ENCODE measurements around the gene AIRE.
A peak's percentile ranks its signal among the peaks of the same experiment; 100 is the strongest.
"Not testable (repeated sequence)": the region's sequence is repeated elsewhere in the genome, so short reads cannot be mapped to it uniquely, and the experiment has no call there.

The AIRE gene

DNA sequence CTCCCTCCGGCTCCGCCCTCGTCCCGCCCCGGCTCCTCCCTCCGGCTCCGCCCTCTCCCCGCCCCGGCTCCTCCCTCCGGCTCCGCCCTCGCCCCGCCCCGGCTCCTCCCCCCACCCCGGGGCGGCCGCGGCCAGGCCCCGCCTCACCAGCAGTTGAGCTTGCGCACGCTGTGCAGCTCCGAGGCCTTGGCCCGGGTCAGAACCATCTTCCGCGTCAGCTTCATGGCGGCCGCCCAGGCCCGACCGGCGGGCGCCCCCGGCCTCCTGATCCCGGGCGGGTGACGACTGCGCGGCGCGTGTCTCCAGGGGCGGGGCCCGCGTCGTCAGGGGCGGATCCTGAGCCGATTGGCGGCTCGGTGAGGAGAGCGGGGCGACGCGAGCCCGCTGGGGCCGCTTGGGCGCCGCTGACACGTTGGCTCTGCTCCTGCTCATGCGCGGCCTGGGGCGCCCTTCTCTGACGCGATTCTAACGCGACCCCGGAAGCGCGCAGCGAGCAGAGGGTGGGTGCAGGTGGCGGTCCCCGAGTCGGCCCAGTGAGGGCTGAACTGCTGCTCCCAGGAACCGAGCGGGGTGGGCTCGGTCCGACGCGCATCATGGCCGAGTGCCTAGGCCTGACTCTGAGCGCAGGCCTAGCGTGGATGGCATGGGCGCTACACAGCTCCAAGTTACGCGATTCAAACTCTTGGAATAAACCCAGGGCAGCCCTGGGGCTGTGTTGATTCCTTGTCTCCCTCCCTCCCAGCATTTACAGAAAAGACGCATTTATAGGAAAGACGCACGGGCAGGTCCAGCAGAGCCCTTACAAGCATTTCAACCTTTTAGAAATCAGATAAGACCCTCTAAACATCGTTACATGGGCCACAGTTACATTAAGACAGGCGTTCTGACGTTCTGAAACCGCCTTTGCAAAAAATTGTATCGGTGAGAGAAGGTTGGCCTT, 53.6 kb downstream of the AIRE start, which contains the start of gene CFAP410:
TSS of gene CFAP410 (minus strand) at position 420 of the 940 bp plus-strand sequence. CDS start at position 224, 196 bp downstream.
- peak; percentile 96 for DNase-seq

DNA sequence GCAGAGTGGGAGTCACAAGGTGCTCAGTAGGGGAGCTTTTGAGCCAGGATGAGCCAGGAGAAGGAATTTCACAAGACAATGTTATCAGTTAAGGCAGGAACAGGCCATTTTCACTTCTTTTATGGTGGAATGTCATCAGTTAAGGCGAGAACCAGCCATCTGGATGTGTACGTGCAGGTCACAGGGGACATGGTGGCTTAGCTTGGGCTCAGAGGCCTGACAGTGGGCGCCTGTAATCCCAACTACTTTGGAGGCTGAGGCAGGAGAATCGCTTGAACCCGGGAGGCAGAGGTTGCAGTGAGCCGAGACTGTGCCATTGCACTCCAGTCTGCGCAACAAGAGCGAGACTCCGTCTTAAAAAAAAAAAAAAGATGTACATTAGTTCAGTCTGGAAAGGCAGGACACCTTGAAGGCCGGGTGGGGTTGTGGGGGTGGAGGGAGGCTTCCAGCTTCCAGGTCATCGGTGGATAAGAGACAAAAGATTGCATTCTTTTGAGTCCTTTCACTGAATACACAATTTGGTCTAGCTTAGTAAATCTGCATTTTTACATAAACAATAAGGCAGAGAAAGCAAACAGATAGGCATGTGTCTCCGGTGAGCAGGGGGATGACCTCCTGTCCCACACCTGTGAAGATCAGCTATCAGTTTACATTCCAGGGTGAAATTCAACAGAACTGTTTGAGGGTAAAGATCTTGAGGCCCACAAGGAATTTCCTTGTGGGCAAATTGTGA, 56.2 kb downstream of the AIRE start:
- not testable (repeated sequence) for DNase-seq

- not testable (repeated sequence) for DNase-seq
Measured at GRCh38 chr21:44342981-44343380, 57.3 kb downstream of the AIRE start.

- DNase-seq, result no peak
Measured at GRCh38 chr21:44344541-44345183, 59.0 kb downstream of the AIRE start.

GRCh38 chr21:44345495-44345894, 59.8 kb downstream of the AIRE start:
- no peak for DNase-seq

DNA sequence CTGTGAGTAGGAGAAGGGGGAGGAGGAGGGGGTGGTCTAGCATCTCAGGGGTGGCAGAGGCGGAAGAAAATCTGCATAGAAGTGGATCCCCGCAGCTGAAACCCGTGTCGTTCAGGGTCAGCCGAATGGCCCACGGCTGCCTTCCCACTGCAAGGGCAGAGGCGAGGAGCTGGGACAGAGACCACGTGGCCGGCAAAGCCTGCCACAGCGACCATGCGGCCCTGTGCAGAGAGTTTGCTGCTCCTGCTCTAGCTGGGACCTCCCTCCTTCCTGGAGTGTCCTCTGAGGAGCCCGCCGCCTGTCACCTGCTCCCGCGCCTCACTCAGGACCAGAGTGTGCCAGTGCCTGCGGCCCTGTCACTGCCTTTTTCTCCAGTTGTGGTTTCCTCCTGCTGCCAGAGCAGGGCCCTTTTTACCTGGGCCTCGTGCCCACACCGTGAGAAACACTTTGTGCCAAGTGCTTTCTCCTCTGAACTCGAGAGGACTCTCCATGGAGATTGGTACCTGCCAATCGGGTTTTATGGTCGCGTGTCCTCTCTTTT, 62.3 kb downstream of the AIRE start:
- no peak for DNase-seq
